ENCODE measurements around the gene SNRK. TPM values are rescaled to one million over a fixed set of nuclear protein-coding genes. Genes with fewer than 3 reads are reported as not detected.

The SNRK gene
- total and polyA plus RNA-seq, 2 experiments from 2014 or later: 5.5 to 18.8 TPM

GRCh38 chr3:43348852-43349574 lies 62.7 kb downstream of the SNRK start:
- ATAC-seq: no peak
- Histone ChIP-seq H3K4me2 (no peak overlapping the region), H2AFZ (no peak overlapping the region), H4K20me1 (replicated peaks; ENCODE audit: insufficient read depth) (no peaks in the 10 kb centered on the region; the same call in 1 of the 2 replicates), H3K4me3 (no peak overlapping the region), H3K4me1 (ENCODE audit: insufficient read depth) (peaks cover 3% of the 10 kb centered on the region; the same call in 1 of the 2 replicates), H3F3A (replicated peaks; ENCODE audit: low read depth) (no peaks in the 10 kb centered on the region), H3K9me2 (ENCODE audit: insufficient read depth) (no peaks in the 10 kb centered on the region), H3K27ac (ENCODE audit: low read depth) (no peak overlapping the region), H3K36me3 (ENCODE audit: insufficient read depth) (no peaks in the 10 kb centered on the region), H3K79me2 (replicated peaks; ENCODE audit: insufficient read depth) (no peaks in the 10 kb centered on the region), H3K27me3 (ENCODE audit: insufficient read depth) (no peaks in the 10 kb centered on the region)
- Mint-ChIP-seq H3K36me3 (ENCODE audit: low read depth) (peaks cover 34% of the 10 kb centered on the region), H3K27me3 (ENCODE audit: insufficient read depth, low read depth, poor library complexity) (peaks cover 11% of the 10 kb centered on the region), H3K27ac (no peak overlapping the region), H3K4me1 (peaks cover 15% of the 10 kb centered on the region; the same call in 2 of the 3 replicates), H3K4me3 (no peak overlapping the region), H3K9me3 (no peaks in the 10 kb centered on the region)
- TF ChIP-seq ZNF331 (CRISPR knock-in tag; IDR thresholded peaks at IDR 0.05; ENCODE audit: low read depth) (no peak), EZH2phosphoT487 (IDR thresholded peaks at IDR 0.05; ENCODE audit: unreplicated experiment) (no peak), ZNF114 (CRISPR knock-in tag; IDR thresholded peaks at IDR 0.05) (no peak), ZNF462 (CRISPR knock-in tag; IDR thresholded peaks at IDR 0.05) (no peak), JUNB (IDR thresholded peaks at IDR 0.05; ENCODE audit: unreplicated experiment) (no peak), EZH2 (IDR thresholded peaks at IDR 0.05; ENCODE audit: low read depth, unreplicated experiment) (no peak), STAT1 (IDR thresholded peaks at IDR 0.05; ENCODE audit: unreplicated experiment) (no peak), ETS1 (IDR thresholded peaks at IDR 0.05) (no peak), REST (IDR thresholded peaks at IDR 0.05; ENCODE audit: unreplicated experiment) (no peak), POLR2AphosphoS5 (IDR thresholded peaks at IDR 0.05; ENCODE audit: low read depth) (no peak), CTCF (conservative IDR thresholded peaks at IDR 0.05; ENCODE audit: low read depth in 2 of 2) (no peak), NANOG (IDR thresholded peaks at IDR 0.05; ENCODE audit: borderline replicate concordance) (no peak), CREB1 (CRISPR knock-in tag; IDR thresholded peaks at IDR 0.05; ENCODE audit: low read depth) (no peak)
- no peak for DNase-seq (ENCODE audit: low spot score)

Measured in GM23338 (cell line).